CD4-positive, alpha-beta T cell treated with Interferon alpha-2 for 1 hour (primary cell): ENCODE measurements around the gene TRIM59.

Experiments
- DNase-seq, 2 donors: peaks; one replicate each; pipeline ENCODE4 v3.0.0-alpha.2; 2020 to 2022

Gene TRIM59

DNA sequence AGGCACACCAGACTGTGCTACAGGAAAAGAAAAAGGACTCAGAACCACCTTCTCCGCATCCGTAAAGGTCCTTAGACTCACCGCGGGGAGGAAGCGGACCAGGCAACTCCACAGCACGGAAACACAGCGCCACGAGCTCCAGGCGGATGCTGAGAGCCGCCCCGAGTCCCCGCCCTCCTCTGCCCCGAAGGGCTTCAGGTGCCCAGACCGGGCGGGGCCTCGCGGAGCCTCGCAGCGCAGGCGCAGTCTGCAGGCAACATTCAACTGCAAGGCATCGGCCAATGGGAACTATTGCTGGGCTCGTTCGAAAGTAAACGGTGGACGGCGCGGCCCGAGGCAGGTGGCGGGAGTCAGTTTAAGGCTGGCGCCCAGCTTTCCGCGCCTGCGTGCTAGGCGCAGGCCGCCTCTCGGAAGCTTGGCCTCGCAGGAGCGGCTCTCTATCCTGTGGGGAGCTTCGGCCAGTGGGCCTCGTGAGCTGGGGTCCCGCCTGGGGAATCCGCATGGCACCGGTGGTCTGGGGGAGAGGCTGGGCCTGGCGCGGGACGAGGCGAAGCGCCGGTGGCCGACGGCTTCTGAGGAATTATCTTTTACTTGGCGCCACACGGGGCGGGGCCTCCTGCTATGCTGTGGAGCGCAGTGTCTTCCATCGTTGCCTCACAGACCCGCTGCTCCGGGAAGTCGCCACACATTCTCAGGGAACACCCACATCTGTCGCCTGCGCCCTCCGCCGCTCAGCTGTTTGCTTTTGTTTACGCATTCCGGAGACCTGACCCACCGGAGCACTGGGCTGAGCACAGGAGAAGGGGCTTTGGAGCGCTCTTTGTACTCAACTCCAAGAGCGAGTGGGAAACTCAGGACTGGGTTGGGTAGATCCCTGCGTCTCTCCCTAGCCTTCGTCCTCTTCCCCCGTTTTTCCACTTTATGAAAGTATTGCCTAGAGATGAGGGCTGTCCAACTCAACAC lies at the start of gene TRIM59:
Gene TRIM59 (minus strand): TSS at position 151 of the 963 bp plus-strand sequence. CDS start 10,603 bp downstream, outside the sequence.
- peak; percentile 98 for DNase-seq

DNA sequence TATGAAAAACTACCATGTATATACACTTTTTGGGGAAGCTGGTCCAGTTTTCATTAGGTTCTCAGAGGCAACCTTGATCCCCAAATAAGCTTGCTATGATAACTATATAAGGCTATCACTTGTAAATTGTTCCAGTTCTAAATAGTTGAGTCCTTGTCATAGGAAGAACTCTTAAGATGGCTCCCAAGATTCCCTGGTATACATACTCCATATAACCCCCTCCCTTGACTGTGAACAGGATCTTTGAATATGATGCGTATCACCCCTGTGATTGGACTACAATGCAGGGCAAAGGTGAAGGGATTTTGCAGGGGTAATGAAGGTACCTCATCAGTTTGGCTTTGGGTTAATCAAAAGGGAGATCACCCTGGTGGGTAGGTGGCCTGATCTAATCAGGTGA lies 48.6 kb upstream of the TRIM59 start:
- DNase-seq: no peak

GRCh38 chr3:160490166-160490565 lies 40.6 kb upstream of the TRIM59 start:
- DNase-seq: no peak

DNA sequence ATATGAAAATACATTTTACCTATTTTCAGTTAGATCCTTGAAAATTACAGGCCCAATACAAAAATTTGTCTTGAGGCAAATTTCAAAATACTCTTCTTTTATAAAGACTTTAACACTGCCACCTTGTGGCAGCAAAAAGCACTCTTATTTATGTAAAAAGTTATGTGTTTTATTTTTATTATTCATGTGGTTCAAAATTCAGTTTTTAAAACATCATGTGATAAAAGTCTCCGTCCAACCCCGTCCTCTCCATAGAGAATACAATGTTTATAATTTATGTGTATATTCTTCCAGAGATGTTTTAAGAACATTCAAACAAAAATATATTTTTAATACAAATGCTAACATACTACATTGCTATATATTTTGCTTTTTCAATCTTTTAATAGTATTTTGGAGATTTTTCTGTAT lies 36.9 kb upstream of the TRIM59 start:
- DNase-seq: peak in 1 of 2 donors; percentile 41

- no peak for DNase-seq
These were observed 33.2 kb upstream of the TRIM59 start for GRCh38 chr3:160482796-160483195.

- DNase-seq: no peak
These were observed 32.3 kb upstream of the TRIM59 start for GRCh38 chr3:160481856-160482255.

GRCh38 chr3:160480931-160481330 lies 31.3 kb upstream of the TRIM59 start:
- DNase-seq: no peak

GRCh38 chr3:160479376-160479775 lies 29.8 kb upstream of the TRIM59 start:
- DNase-seq: no peak

DNA sequence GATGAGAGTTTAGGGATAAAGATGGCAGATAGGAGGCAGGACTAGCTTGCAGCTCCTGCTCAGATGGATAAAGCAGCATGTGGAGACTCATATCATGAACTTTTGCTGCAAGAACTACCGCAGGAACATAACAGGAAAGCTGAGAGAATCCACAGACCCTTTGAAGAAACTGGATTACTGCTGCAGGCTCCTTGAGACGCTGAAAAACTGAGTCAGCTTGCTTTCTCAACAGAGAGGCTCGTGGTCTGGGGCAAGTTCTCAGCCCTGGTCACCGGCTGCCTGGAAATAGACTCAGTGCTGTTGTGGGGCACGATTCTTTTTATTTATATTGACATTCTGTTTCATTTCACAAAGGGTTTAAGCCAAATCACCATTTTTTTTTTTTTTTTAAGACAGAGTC lies 28.8 kb upstream of the TRIM59 start:
- DNase-seq: no peak

GRCh38 chr3:160477750-160478149 lies 28.2 kb upstream of the TRIM59 start:
- DNase-seq: no peak

GRCh38 chr3:160475884-160476283 lies 26.3 kb upstream of the TRIM59 start:
- no peak for DNase-seq

DNA sequence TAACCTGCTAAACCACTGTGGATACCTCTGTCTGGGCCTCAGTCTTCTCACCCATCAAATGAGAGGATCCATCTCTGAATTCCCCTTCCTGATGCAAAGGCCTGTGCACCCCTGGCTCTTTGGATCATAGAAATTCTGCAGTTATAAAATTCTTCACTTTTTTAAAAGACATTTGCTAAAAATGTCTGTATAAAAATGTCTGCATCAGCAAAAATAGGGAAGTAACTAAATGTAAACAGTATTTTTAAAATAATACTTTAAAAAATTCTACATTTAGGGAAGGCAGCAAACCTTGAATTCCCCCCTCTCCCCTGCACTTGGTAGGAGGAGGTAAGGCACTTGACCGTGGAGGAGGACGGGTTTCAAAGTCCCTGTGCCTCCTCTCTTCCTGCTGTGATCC lies 25.6 kb upstream of the TRIM59 start:
- no peak for DNase-seq

DNA sequence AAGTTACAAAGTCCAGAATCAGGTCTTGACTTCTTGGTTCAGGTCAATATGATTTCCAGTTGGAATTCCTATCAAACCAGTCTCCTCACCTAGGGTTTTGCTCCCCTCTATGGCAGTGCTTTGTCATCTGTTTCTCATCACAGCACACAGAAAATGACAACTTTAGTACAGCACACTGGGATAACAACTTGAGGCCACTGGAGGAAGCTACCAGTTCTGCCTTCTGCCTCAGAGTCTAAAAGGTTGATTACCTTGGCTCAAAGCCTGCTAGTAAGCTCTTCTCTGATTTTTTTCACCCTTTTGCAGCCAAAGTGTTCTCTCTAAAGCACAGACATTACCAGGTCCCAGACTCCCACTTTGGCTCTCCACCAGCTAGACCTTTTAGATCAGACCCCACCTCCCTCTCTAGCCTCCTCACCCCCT lies 24.8 kb upstream of the TRIM59 start:
- DNase-seq: no peak

DNA sequence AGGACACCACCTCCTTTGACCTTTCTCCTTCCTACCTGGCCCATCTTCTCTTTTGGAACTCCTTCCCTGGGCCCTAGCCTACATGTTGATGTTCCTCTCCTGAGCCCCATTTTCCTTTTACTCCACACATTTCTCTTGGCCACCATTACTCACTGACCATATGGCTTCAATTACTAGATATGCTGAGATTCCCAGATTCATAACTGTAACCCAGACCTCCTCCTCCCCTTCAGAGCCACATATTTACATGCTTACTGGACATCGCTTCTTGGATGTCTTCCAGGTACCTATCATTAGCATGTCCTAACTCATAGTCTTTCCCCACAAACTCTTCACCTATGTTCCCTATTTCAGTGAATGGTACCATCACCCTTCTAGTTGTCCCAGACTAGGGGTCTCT lies 24.4 kb upstream of the TRIM59 start:
- DNase-seq: no peak

- DNase-seq: no peak
These were observed 23.6 kb upstream of the TRIM59 start for GRCh38 chr3:160473221-160473620.

- no peak for DNase-seq
These were observed 22.8 kb upstream of the TRIM59 start for GRCh38 chr3:160472344-160472743.

- no peak for DNase-seq
These were observed 22.3 kb upstream of the TRIM59 start for GRCh38 chr3:160471892-160472291.

- DNase-seq: no peak
These were observed 20.6 kb upstream of the TRIM59 start for GRCh38 chr3:160470181-160470580.

DNA sequence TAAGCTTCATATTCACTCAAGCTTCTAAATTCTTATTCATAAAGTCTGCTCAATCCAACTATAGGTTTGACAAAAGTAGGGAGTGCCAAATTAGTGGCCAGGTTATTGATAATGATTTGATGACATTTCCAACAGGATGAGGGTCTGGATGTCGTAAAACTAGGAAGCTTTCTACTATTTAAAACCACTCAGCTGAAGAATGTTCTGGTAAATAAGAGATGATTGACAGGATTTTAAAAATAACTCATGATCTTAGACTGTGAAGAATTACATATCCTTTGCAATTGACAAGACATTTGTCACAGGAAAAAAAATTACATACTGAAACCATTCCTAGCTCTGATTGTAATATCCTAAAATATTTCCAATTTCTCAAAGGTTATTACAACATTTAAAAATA lies 15.4 kb upstream of the TRIM59 start:
- DNase-seq: no peak

- DNase-seq: no peak
These were observed 14.7 kb upstream of the TRIM59 start for GRCh38 chr3:160464321-160464720.

GRCh38 chr3:160460033-160460432 lies 10.4 kb upstream of the TRIM59 start:
- DNase-seq: no peak

DNA sequence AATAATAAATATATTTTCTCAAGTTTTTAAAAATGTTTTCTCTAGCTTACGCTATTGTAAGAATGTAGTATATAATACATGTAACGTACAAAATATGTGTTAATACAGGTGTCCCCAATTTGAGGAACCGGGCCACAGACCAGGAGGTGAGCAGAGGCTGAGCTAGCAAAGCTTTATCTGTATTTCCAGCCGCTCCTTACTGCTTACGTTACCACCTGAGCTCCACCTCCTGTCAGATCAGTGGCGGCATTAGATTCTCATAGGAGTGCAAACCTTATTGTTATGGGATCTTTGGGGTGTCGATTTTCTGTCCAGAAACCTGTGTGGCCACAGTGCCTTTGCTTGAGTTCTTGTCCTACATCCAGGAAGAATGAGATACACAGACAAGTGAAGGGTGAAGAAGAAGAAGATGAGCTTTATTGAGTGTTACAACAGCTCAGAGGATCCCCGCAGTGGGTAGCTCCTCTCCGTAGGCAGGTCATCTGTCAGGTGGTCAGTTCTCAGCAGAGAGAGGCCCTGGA lies 9.9 kb upstream of the TRIM59 start:
- no peak for DNase-seq

GRCh38 chr3:160458151-160458550 lies 8.6 kb upstream of the TRIM59 start:
- no peak for DNase-seq

- DNase-seq: no peak
These were observed 6.3 kb upstream of the TRIM59 start for GRCh38 chr3:160455846-160456245.
